HUES48 (cell line): ENCODE results near the gene SLC35F4.
"Not testable (repeated sequence)": the region's sequence is repeated elsewhere in the genome, so short reads cannot be mapped to it uniquely, and the experiment has no call there.

Experiments used
- H3K27ac ChIP-seq: one replicate; pipeline ENCODE4 v1.7.0; 2013; ENCODE audit warnings: low read depth, low read length, inconsistent platforms
- H3K27me3 ChIP-seq: 2 replicates; pipeline ENCODE4 v1.6.1; 2013; ENCODE audit warnings: mild to moderate bottlenecking, low read length; ENCODE audit not compliant: control insufficient read depth, insufficient read depth
- H3K36me3 ChIP-seq: 2 replicates; pipeline ENCODE4 v1.6.1; 2013; ENCODE audit warnings: low read length; ENCODE audit not compliant: control insufficient read depth, insufficient read depth
- H3K4me1 ChIP-seq: 2 replicates; pipeline ENCODE4 v1.6.1; 2013; ENCODE audit warnings: mild to moderate bottlenecking, low read length; ENCODE audit not compliant: control insufficient read depth, insufficient read depth
- H3K4me3 ChIP-seq: 2 replicates; pipeline ENCODE4 v1.5.1; 2013; ENCODE audit warnings: mild to moderate bottlenecking, low read depth, low read length
- H3K9ac ChIP-seq: 2 replicates; pipeline ENCODE4 v1.6.1; 2013; ENCODE audit warnings: mild to moderate bottlenecking, low read depth, low read length, moderate library complexity
- H3K9me3 ChIP-seq: 2 replicates; pipeline ENCODE4 v1.6.1; 2013; ENCODE audit warnings: low read length; ENCODE audit not compliant: control insufficient read depth, insufficient read depth

SLC35F4 gene

GRCh38 chr14:57725399-57726077 lies 140.4 kb downstream of the SLC35F4 start:
- H3K27ac ChIP-seq, result no peak overlapping the region
- no peak overlapping the region for H3K9ac ChIP-seq
- peaks cover 11% of the 10 kb centered on the region for H3K4me1 ChIP-seq

GRCh38 chr14:57722141-57722540 lies 143.8 kb downstream of the SLC35F4 start:
- not testable (repeated sequence) for H3K36me3 ChIP-seq, H3K27me3 ChIP-seq, H3K9me3 ChIP-seq, H3K9ac ChIP-seq, H3K27ac ChIP-seq, H3K4me3 ChIP-seq, H3K4me1 ChIP-seq

More at GRCh38 chr14:57725399-57726077, 140.4 kb downstream of the SLC35F4 start:
- no peaks in the 10 kb centered on the region for H3K36me3 ChIP-seq
- H3K4me3 ChIP-seq, result no peak overlapping the region
- H3K27me3 ChIP-seq, result no peaks in the 10 kb centered on the region
- H3K9me3 ChIP-seq, result no peaks in the 10 kb centered on the region

- Histone ChIP-seq H3K4me3 (peak overlapping the region; percentile 33), H3K4me1 (peaks cover 37% of the 10 kb centered on the region), H3K36me3 (no peaks in the 10 kb centered on the region), H3K9me3 (peaks cover 17% of the 10 kb centered on the region), H3K9ac (no peak overlapping the region), H3K27me3 (no peaks in the 10 kb centered on the region), H3K27ac (peak overlapping the region; percentile 88)
Observed at GRCh38 chr14:57714487-57714931, 151.4 kb downstream of the SLC35F4 start.

GRCh38 chr14:57712698-57713097 lies 153.2 kb downstream of the SLC35F4 start:
- H3K9ac ChIP-seq, result no peak overlapping the region
- no peak overlapping the region for H3K27ac ChIP-seq
- H3K27me3 ChIP-seq, result no peaks in the 10 kb centered on the region
- peaks cover 37% of the 10 kb centered on the region for H3K4me1 ChIP-seq
- H3K4me3 ChIP-seq, result no peak overlapping the region
- peaks cover 20% of the 10 kb centered on the region for H3K9me3 ChIP-seq
- no peaks in the 10 kb centered on the region for H3K36me3 ChIP-seq

- H3K36me3 ChIP-seq, result no peaks in the 10 kb centered on the region
Observed at GRCh38 chr14:57712102-57712501, 153.8 kb downstream of the SLC35F4 start.

GRCh38 chr14:57709909-57710308 lies 156.0 kb downstream of the SLC35F4 start:
- Histone ChIP-seq H3K4me3 (no peak overlapping the region), H3K27me3 (no peaks in the 10 kb centered on the region), H3K9ac (no peak overlapping the region), H3K27ac (no peak overlapping the region), H3K4me1 (peaks cover 30% of the 10 kb centered on the region), H3K9me3 (peaks cover 20% of the 10 kb centered on the region), H3K36me3 (no peaks in the 10 kb centered on the region)

More at GRCh38 chr14:57712102-57712501, 153.8 kb downstream of the SLC35F4 start:
- no peaks in the 10 kb centered on the region for H3K27me3 ChIP-seq
- H3K4me1 ChIP-seq, result peaks cover 37% of the 10 kb centered on the region
- H3K27ac ChIP-seq, result no peak overlapping the region
- H3K4me3 ChIP-seq, result no peak overlapping the region
- peaks cover 20% of the 10 kb centered on the region for H3K9me3 ChIP-seq
- no peak overlapping the region for H3K9ac ChIP-seq

GRCh38 chr14:57709086-57709485 lies 156.8 kb downstream of the SLC35F4 start:
- Histone ChIP-seq H3K9me3 (peaks cover 20% of the 10 kb centered on the region), H3K4me1 (peaks cover 22% of the 10 kb centered on the region)
- H3K9ac ChIP-seq, H3K27ac ChIP-seq, H3K36me3 ChIP-seq, H3K27me3 ChIP-seq, H3K4me3 ChIP-seq: not testable (repeated sequence)

GRCh38 chr14:57707219-57707618 lies 158.7 kb downstream of the SLC35F4 start:
- no peaks in the 10 kb centered on the region for H3K36me3 ChIP-seq
- H3K9me3 ChIP-seq, result peaks cover 20% of the 10 kb centered on the region
- H3K27ac ChIP-seq, result no peak overlapping the region
- no peaks in the 10 kb centered on the region for H3K27me3 ChIP-seq
- no peak overlapping the region for H3K9ac ChIP-seq
- peaks cover 3% of the 10 kb centered on the region; the same call in 1 of the 2 replicates for H3K4me1 ChIP-seq
- H3K4me3 ChIP-seq, result no peak overlapping the region

- Histone ChIP-seq H3K9me3 (peaks cover 6% of the 10 kb centered on the region), H3K27ac (no peak overlapping the region), H3K36me3 (no peaks in the 10 kb centered on the region), H3K9ac (no peak overlapping the region), H3K27me3 (no peaks in the 10 kb centered on the region), H3K4me1 (no peaks in the 10 kb centered on the region), H3K4me3 (no peak overlapping the region)
Observed at GRCh38 chr14:57704763-57705162, 161.1 kb downstream of the SLC35F4 start.

- Histone ChIP-seq H3K4me3 (no peak overlapping the region), H3K27ac (no peak overlapping the region), H3K9ac (no peak overlapping the region), H3K36me3 (no peaks in the 10 kb centered on the region), H3K9me3 (no peaks in the 10 kb centered on the region; the same call in 1 of the 2 replicates), H3K4me1 (no peaks in the 10 kb centered on the region), H3K27me3 (no peaks in the 10 kb centered on the region)
Observed at GRCh38 chr14:57699947-57700346, 165.9 kb downstream of the SLC35F4 start.

GRCh38 chr14:57692671-57693070 lies 173.2 kb downstream of the SLC35F4 start:
- no peak overlapping the region for H3K27ac ChIP-seq
- H3K27me3 ChIP-seq, result no peaks in the 10 kb centered on the region
- no peaks in the 10 kb centered on the region for H3K36me3 ChIP-seq
- H3K4me1 ChIP-seq, result no peaks in the 10 kb centered on the region
- H3K4me3 ChIP-seq, result no peak overlapping the region
- peaks cover 12% of the 10 kb centered on the region for H3K9me3 ChIP-seq
- no peak overlapping the region for H3K9ac ChIP-seq
